Bronchial epithelial cell (primary cell): Measurements from ENCODE around the gene ST6GALNAC2. TPM values are rescaled to one million over a fixed set of nuclear protein-coding genes. Genes with fewer than 3 reads are reported as not detected.

Source experiments
- DNase-seq: peaks from one replicate; pipeline ENCODE4 v3.0.0-alpha.2; 2010; ENCODE audit warnings: low read depth
- FAIRE-seq: peaks from 2 replicates; lab custom pipeline; 2011; peaks lifted over from hg19 to GRCh38; lab: Jason Lieb, UNC
- H3K27me3 ChIP-seq: 2 replicates; pipeline ENCODE4 v1.5.1; 2011; ENCODE audit warnings: low read length; ENCODE audit not compliant: control insufficient read depth, insufficient read depth
- H3K36me3 ChIP-seq: 2 replicates; pipeline ENCODE4 v1.5.1; 2011; ENCODE audit warnings: low read length; ENCODE audit not compliant: control insufficient read depth, insufficient read depth
- H3K4me3 ChIP-seq: 2 replicates; pipeline ENCODE4 v1.5.1; 2011; ENCODE audit warnings: mild to moderate bottlenecking, low read depth, low read length, control low read depth
- total RNA-seq: library from RNA; depleted of rRNA; stranded (reverse); fragments of >200 nt; gene quantifications from 2 replicates; pipeline ENCODE4 v1.2.1, GENCODE V29; 2014
- TF ChIP-seq, protein P1 (sequence below): IDR thresholded peaks from 2 replicates; pipeline ENCODE4 v1.5.1; 2011; ENCODE audit warnings: mild to moderate bottlenecking, moderate library complexity, low read length, control low read depth, inconsistent platforms; ENCODE audit not compliant: insufficient read depth, severe bottlenecking

The ST6GALNAC2 gene
- total RNA-seq, 1 donor from 2014 or later, result 38.4 TPM

DNA sequence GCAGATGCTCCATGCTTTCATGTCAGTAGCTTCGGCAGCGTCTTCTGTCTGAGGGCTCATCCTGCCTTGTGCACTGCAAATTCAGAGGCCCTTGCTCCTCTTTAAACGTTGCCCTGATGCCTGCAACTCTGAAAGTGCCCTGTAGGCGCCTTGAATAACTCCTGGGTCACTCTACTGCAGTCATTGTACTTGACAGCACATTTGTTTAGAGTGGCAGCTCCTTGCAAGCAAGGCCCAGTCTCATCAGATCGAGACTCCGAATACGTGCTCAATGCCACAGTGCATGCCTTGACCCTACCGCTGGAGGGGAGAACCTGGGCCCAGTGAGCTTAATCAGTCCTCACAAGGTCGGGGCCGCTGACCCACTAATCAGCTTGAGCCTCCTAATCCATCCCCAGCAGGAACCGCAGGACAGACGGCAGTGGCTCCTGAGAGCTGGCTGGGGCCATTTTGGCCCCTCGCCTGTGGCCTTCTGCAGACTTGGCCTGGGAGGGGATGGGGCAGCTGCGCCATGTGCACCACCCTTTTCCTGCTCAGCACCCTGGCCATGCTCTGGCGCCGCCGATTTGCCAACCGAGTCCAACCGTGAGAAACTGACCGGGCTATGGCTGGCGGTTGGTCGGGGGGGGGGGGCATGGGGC lies 45.9 kb downstream of the ST6GALNAC2 start, which contains the start of gene PRCD:
TSS of gene PRCD (plus strand) at position 414 of the 641 bp plus-strand sequence. CDS start at position 512, 98 bp downstream.
- FAIRE-seq (no peak), DNase-seq (no peak)
- TF ChIP-seq, protein P1, sequence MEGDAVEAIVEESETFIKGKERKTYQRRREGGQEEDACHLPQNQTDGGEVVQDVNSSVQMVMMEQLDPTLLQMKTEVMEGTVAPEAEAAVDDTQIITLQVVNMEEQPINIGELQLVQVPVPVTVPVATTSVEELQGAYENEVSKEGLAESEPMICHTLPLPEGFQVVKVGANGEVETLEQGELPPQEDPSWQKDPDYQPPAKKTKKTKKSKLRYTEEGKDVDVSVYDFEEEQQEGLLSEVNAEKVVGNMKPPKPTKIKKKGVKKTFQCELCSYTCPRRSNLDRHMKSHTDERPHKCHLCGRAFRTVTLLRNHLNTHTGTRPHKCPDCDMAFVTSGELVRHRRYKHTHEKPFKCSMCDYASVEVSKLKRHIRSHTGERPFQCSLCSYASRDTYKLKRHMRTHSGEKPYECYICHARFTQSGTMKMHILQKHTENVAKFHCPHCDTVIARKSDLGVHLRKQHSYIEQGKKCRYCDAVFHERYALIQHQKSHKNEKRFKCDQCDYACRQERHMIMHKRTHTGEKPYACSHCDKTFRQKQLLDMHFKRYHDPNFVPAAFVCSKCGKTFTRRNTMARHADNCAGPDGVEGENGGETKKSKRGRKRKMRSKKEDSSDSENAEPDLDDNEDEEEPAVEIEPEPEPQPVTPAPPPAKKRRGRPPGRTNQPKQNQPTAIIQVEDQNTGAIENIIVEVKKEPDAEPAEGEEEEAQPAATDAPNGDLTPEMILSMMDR, result peak; percentile 15
- Histone ChIP-seq H3K36me3 (no peaks in the 10 kb centered on the region), H3K27me3 (no peaks in the 10 kb centered on the region), H3K4me3 (peak within 1 kb of the TSS; percentile 8)

DNA sequence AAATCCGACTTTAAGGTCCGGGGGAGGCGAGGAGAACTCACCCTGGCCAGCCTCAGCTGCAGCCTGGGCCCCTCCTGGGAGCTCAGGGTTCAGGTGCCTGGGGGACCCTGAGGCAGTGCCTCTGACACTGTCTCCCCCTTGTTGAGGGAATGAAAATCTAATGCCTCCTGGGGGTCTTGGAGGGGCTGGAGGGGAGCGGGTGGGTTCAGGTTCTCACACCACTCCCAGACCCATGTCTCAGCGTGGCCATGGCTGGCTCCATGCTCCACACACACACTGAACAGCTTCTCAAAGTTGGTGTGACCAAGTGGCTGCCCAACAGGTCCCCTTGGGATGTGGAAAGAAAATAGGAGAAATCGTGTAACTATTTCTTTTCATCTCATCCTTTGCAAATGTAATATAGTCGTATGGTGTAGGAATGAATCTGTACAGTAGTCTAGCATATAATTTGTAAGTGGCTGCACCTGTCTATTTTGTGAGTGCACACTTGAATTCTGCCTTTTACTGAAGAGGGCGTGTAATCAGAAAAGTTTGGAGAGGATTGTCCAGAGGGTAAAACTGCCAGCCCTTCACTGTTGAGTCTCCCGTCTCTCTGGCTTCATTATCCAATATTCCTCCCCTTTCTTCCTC lies 46.6 kb downstream of the ST6GALNAC2 start:
- no peak for FAIRE-seq
- TF ChIP-seq, protein P1, result no peak
- DNase-seq, result no peak

DNA sequence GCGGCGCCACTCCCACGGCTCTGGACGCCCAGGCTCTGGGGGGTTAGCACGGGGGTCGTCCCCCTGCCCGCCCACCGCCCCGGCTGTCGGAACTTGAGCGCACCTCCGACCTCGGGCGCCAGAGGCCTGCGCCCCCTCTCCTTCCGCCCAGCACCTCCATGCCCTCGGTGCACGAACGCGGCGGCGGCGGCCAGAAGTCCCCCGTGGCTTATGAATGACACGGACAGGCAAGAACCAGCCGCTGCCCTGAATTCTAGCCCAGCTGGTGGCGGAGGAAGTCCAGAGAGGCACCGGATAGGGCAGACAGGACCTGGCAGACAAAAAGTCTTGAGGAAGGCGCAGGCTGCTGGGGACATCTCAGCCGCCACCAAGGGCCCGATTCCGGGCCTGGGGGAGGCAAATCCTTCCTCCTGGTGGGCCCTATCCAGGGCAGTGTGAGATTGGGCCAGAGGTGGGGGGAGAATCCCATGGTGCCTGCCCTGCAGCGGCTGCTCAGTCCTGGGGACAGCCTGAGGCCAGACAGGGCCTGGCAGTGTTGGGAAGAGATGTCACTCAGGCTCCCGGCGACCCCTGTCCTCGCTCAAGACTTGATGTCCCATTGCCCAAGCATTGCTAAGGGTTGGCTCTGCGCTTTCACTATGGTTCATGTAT lies 47.3 kb downstream of the ST6GALNAC2 start:
- Histone ChIP-seq H3K27me3 (no peaks in the 10 kb centered on the region), H3K4me3 (peak overlapping the region; percentile 30), H3K36me3 (no peaks in the 10 kb centered on the region)
- FAIRE-seq (no peak), DNase-seq (no peak)
- TF ChIP-seq, protein P1, result no peak

More for the DNA sequence above, 46.6 kb downstream of the ST6GALNAC2 start:
- H3K27me3 ChIP-seq, result no peaks in the 10 kb centered on the region
- H3K4me3 ChIP-seq, result no peak overlapping the region
- no peaks in the 10 kb centered on the region for H3K36me3 ChIP-seq

DNA sequence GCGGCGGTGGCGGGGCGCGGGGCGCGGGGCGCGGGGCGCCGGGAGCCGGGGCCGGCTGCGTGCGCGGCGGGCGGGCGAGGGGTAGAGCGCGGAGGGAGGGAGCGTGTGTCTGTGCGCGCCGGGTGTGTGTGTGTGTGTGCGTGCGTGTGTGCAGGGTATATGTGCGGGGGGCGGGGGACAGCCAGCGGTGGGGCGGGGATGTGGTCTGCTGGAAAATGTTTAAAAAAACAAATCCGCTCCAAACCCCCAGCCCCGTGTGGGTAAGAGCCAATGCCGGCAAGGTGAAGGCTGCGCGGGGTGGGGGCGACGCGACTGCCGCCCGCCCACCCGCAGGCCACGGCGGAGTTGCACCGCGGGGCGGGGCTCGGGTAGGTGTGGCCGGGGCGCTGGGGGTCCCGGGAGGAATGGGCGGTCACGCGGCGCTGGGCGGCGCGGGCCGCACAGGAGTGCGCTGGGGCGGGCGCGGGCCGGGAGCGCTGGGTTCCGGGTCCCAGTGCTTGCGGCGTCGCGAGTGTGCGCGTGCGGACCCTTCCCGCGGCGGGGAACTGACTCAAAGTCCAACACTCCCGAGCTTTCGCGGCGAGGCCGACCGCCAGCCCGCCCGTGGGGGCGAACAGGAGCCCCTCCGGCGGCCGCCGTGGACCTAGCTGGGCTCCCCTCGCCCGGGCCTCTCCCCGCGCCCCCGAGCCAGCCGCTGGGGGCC lies 47.9 kb downstream of the ST6GALNAC2 start, which contains the start of gene CYGB:
TSS of gene CYGB (minus strand) at position 132 of the 703 bp plus-strand sequence. CDS start 167 bp downstream, outside the sequence.
- Histone ChIP-seq H3K27me3 (no peaks in the 10 kb centered on the region), H3K36me3 (no peaks in the 10 kb centered on the region), H3K4me3 (peak within 1 kb of the TSS; percentile 30)
- FAIRE-seq (no peak), DNase-seq (no peak)
- TF ChIP-seq, protein P1, result no peak

DNA sequence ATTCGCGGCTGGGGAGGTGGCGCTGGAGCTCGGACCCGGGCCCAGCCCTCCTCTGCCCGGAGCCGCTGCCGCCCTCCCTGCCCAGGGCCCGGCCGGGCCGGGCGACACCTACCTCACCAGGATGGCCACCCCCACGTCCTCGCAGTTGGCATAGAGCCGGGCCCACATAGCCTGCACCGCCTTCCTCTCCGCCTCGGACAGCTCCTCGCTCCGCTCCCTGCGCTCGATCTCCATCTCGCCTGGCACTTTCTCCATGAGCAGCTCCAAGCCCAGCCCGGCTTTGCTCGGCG lies 48.4 kb downstream of the ST6GALNAC2 start:
- TF ChIP-seq, protein P1, result no peak
- FAIRE-seq (no peak), DNase-seq (no peak)
- H3K4me3 ChIP-seq, result peak overlapping the region; percentile 30
- H3K36me3 ChIP-seq, result no peaks in the 10 kb centered on the region
- no peaks in the 10 kb centered on the region for H3K27me3 ChIP-seq
